ENCODE results near the gene PNPLA1. TPM values are rescaled to one million over a fixed set of nuclear protein-coding genes. Genes with fewer than 3 reads are reported as not detected.

PNPLA1 gene
- total RNA-seq, 1 experiment from 2014 or later: 0.17 TPM

- intact Hi-C loops (cut with micrococcal nuclease; ENCODE audit: unreplicated experiment): no loop called here
Observed at GRCh38 chr6:36318690-36319435, 49.0 kb downstream of the PNPLA1 start.

GRCh38 chr6:36319436-36319762 is 49.5 kb downstream of the PNPLA1 start:
- TF ChIP-seq EZH2 (IDR thresholded peaks at IDR 0.05; ENCODE audit: low read depth): no peak
- TF ChIP-seq, protein P1, sequence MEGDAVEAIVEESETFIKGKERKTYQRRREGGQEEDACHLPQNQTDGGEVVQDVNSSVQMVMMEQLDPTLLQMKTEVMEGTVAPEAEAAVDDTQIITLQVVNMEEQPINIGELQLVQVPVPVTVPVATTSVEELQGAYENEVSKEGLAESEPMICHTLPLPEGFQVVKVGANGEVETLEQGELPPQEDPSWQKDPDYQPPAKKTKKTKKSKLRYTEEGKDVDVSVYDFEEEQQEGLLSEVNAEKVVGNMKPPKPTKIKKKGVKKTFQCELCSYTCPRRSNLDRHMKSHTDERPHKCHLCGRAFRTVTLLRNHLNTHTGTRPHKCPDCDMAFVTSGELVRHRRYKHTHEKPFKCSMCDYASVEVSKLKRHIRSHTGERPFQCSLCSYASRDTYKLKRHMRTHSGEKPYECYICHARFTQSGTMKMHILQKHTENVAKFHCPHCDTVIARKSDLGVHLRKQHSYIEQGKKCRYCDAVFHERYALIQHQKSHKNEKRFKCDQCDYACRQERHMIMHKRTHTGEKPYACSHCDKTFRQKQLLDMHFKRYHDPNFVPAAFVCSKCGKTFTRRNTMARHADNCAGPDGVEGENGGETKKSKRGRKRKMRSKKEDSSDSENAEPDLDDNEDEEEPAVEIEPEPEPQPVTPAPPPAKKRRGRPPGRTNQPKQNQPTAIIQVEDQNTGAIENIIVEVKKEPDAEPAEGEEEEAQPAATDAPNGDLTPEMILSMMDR (conservative IDR thresholded peaks at IDR 0.05): no peak
- H3K4me1 ChIP-seq (replicated peaks; ENCODE audit: insufficient read depth): peaks cover 19% of the 10 kb centered on the region
- BruUV-seq (replicated peaks): no TSS peak
- ChIA-PET CTCF (no interaction called here), POLR2A (ENCODE audit: unreplicated experiment) (interaction anchor here (0.5 kb wide), 1 partner anchor 88 kb away, joined by 3 read pairs; no protein-coding TSS in a partner anchor)
- H3K4me2 ChIP-seq: no peak overlapping the region
- no peak overlapping the region for H3K27ac ChIP-seq
- no peaks in the 10 kb centered on the region for H3K27me3 ChIP-seq (ENCODE audit: insufficient read depth, low read depth)
- H3F3A ChIP-seq (ENCODE audit: insufficient read depth, low read depth): peaks cover 5% of the 10 kb centered on the region
- H3K79me2 ChIP-seq (ENCODE audit: low read depth): no peaks in the 10 kb centered on the region
- H3K36me3 ChIP-seq (ENCODE audit: low read depth): no peaks in the 10 kb centered on the region
- H3K9me3 ChIP-seq (ENCODE audit: insufficient read depth, low read depth): no peaks in the 10 kb centered on the region
- intact Hi-C loops (cut with micrococcal nuclease; ENCODE audit: unreplicated experiment): no loop called here
- no peak overlapping the region for H2AFZ ChIP-seq
- DNase-seq: no peak
- no peaks in the 10 kb centered on the region for H4K20me1 ChIP-seq (ENCODE audit: insufficient read depth)
- H3K9me2 ChIP-seq (ENCODE audit: insufficient read depth): no peaks in the 10 kb centered on the region
- no peak overlapping the region for H3K4me3 ChIP-seq

More at GRCh38 chr6:36318690-36319435, 49.0 kb downstream of the PNPLA1 start:
- no TSS peak for BruUV-seq (replicated peaks)
- TF ChIP-seq, protein P1 (conservative IDR thresholded peaks at IDR 0.05): no peak
- TF ChIP-seq EZH2 (IDR thresholded peaks at IDR 0.05; ENCODE audit: low read depth): no peak
- no peak overlapping the region for H3K27ac ChIP-seq
- no peaks in the 10 kb centered on the region for H3K36me3 ChIP-seq (ENCODE audit: low read depth)
- ChIA-PET CTCF (no interaction called here), POLR2A (ENCODE audit: unreplicated experiment) (interaction anchor here (0.5 to 0.6 kb wide), 3 partner anchors 8 to 88 kb away, joined by 3 read pairs; no protein-coding TSS in a partner anchor)
- no peak for DNase-seq
- peaks cover 10% of the 10 kb centered on the region for H3F3A ChIP-seq (ENCODE audit: insufficient read depth, low read depth)
- H3K4me1 ChIP-seq (replicated peaks; ENCODE audit: insufficient read depth): peaks cover 25% of the 10 kb centered on the region
- no peaks in the 10 kb centered on the region for H3K79me2 ChIP-seq (ENCODE audit: low read depth)
- H3K4me2 ChIP-seq: no peak overlapping the region
- no peaks in the 10 kb centered on the region for H4K20me1 ChIP-seq (ENCODE audit: insufficient read depth)
- no peaks in the 10 kb centered on the region for H3K9me2 ChIP-seq (ENCODE audit: insufficient read depth)
- no peaks in the 10 kb centered on the region for H3K27me3 ChIP-seq (ENCODE audit: insufficient read depth, low read depth)
- no peak overlapping the region for H3K4me3 ChIP-seq
- H2AFZ ChIP-seq: no peak overlapping the region
- no peaks in the 10 kb centered on the region for H3K9me3 ChIP-seq (ENCODE audit: insufficient read depth, low read depth)

GRCh38 chr6:36319821-36320220 is 50.0 kb downstream of the PNPLA1 start:
- no peak overlapping the region for H2AFZ ChIP-seq
- no peak overlapping the region for H3K4me3 ChIP-seq
- no peak for TF ChIP-seq EZH2 (IDR thresholded peaks at IDR 0.05; ENCODE audit: low read depth)
- TF ChIP-seq, protein P1 (conservative IDR thresholded peaks at IDR 0.05): no peak
- H3K9me2 ChIP-seq (ENCODE audit: insufficient read depth): no peaks in the 10 kb centered on the region
- H3K79me2 ChIP-seq (ENCODE audit: low read depth): no peaks in the 10 kb centered on the region
- H3K27me3 ChIP-seq (ENCODE audit: insufficient read depth, low read depth): no peaks in the 10 kb centered on the region
- H3K4me2 ChIP-seq: no peak overlapping the region
- no peaks in the 10 kb centered on the region for H4K20me1 ChIP-seq (ENCODE audit: insufficient read depth)
- H3K36me3 ChIP-seq (ENCODE audit: low read depth): no peaks in the 10 kb centered on the region
- no peak for DNase-seq
- CTCF ChIA-PET: no interaction called here
- H3K27ac ChIP-seq: no peak overlapping the region
- H3K9me3 ChIP-seq (ENCODE audit: insufficient read depth, low read depth): no peaks in the 10 kb centered on the region
- H3K4me1 ChIP-seq (replicated peaks; ENCODE audit: insufficient read depth): peaks cover 15% of the 10 kb centered on the region
- intact Hi-C loops (cut with micrococcal nuclease; ENCODE audit: unreplicated experiment): no loop called here
- no TSS peak for BruUV-seq (replicated peaks)
- POLR2A ChIA-PET (ENCODE audit: unreplicated experiment): interaction anchor here (0.8 kb wide), 1 partner anchor 52 kb away, joined by 4 read pairs; no protein-coding TSS in a partner anchor
- peaks cover 1% of the 10 kb centered on the region for H3F3A ChIP-seq (ENCODE audit: insufficient read depth, low read depth)
